ENCODE measurements around the gene MAMLD1. TPM values are rescaled to one million over a fixed set of nuclear protein-coding genes. Genes with fewer than 3 reads are reported as not detected.

The MAMLD1 gene
- polyA plus RNA-seq, 1 donor (not counting 4 experiments of a cell fraction or from before 2014, with no cell fraction given): 0.98 TPM

- Histone ChIP-seq H3K27me3 (ENCODE audit: control insufficient read depth, extremely low read depth, insufficient read depth, low read length) (no peaks in the 10 kb centered on the region), H2AFZ (ENCODE audit: control insufficient read depth, low read length) (no peak overlapping the region), H3K4me2 (ENCODE audit: control insufficient read depth, extremely low read depth, insufficient read depth, low read depth, low read length) (no peak overlapping the region), H3K4me3 (ENCODE audit: control insufficient read depth in 2 of 3, extremely low read depth in 1 of 3, insufficient read depth in 2 of 3, low read depth in 1 of 3, low read length in 3 of 3) (no peak overlapping the region), H3K36me3 (ENCODE audit: control insufficient read depth in 2 of 2, extremely low read depth in 1 of 2, insufficient read depth in 2 of 2, low read length in 2 of 2) (no peaks in the 10 kb centered on the region), H3K27ac (ENCODE audit: control insufficient read depth, insufficient read depth, low read length) (no peak overlapping the region), H3K9me1 (ENCODE audit: control insufficient read depth, extremely low read depth, insufficient read depth, low read length) (no peaks in the 10 kb centered on the region), H3K4me1 (ENCODE audit: control insufficient read depth, extremely low read depth, insufficient read depth, low read length) (peaks cover 4% of the 10 kb centered on the region), H3K9ac (ENCODE audit: control insufficient read depth, extremely low read depth, insufficient read depth, low read length) (no peak overlapping the region), H4K20me1 (ENCODE audit: control insufficient read depth, extremely low read depth, insufficient read depth, low read length) (no peaks in the 10 kb centered on the region), H3K79me2 (ENCODE audit: control insufficient read depth, insufficient read depth, low read length) (no peaks in the 10 kb centered on the region), H3K9me3 (ENCODE audit: control insufficient read depth, low read depth, low read length) (no peaks in the 10 kb centered on the region)
- TF ChIP-seq EZH2 (IDR thresholded peaks at IDR 0.05; ENCODE audit: low read length) (no peak), CTCF (optimal IDR thresholded peaks at IDR 0.05 in 1 of 3, IDR thresholded peaks at IDR 0.05 in 1 of 3, conservative IDR thresholded peaks at IDR 0.05 in 1 of 3; ENCODE audit: extremely low read depth in 1 of 3, insufficient read depth in 2 of 3, low read length in 3 of 3) (peak; percentile 69 to 77 (median 72))
- FAIRE-seq (peak; percentile 53), DNase-seq (ENCODE audit: low read depth, low spot score) (peak; percentile 15)
- dilution Hi-C loops (cut with MboI; ENCODE audit: extremely low pct_ligation_motif_present, low sequenced_read_pairs): no loop called here
Observed at GRCh38 chrX:150486011-150486410, 122.9 kb downstream of the MAMLD1 start.

DNA sequence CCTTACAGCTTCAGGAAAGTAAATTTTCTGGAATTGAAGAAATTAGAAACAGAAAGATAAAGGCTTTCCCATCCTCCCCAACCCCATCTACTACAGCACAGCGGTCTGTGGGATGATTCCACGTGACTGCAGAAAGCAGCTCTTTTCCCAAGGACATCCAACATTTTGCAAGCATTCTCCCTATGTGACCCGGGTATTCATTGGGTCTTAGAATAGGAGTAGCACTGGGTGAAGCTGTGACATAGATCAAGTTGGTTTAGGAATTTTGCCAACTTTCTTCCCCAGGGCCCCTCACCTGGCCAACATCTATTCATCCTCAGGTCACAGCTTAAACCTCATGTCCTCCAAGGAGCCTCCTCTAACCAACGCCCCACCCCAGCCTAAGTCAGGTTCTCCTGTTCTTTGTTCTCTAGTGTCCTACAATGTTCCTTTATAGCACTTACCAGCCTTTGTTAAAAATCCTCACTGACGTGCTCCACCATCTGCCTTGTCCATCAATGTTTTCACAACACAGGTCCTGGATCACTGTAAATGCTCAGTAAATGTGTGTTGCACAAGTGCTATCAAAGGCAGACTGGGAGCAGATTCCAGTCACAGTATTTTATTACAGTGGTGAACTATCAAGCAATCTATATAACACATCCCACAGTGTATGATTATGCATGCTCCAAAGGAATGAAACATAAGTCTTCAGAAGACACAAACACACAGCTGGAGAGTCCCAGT is 124.4 kb downstream of the MAMLD1 start:
- Histone ChIP-seq H2AFZ (ENCODE audit: control insufficient read depth, low read length) (no peak overlapping the region), H3K9me3 (ENCODE audit: control insufficient read depth, low read depth, low read length) (no peaks in the 10 kb centered on the region), H3K27ac (ENCODE audit: control insufficient read depth, insufficient read depth, low read length) (no peak overlapping the region), H3K9ac (ENCODE audit: control insufficient read depth, extremely low read depth, insufficient read depth, low read length) (no peak overlapping the region), H4K20me1 (ENCODE audit: control insufficient read depth, extremely low read depth, insufficient read depth, low read length) (no peaks in the 10 kb centered on the region), H3K79me2 (ENCODE audit: control insufficient read depth, insufficient read depth, low read length) (no peaks in the 10 kb centered on the region), H3K27me3 (ENCODE audit: control insufficient read depth, extremely low read depth, insufficient read depth, low read length) (no peaks in the 10 kb centered on the region), H3K9me1 (ENCODE audit: control insufficient read depth, extremely low read depth, insufficient read depth, low read length) (no peaks in the 10 kb centered on the region), H3K4me2 (ENCODE audit: control insufficient read depth, extremely low read depth, insufficient read depth, low read depth, low read length) (no peak overlapping the region), H3K36me3 (ENCODE audit: control insufficient read depth in 2 of 2, extremely low read depth in 1 of 2, insufficient read depth in 2 of 2, low read length in 2 of 2) (no peaks in the 10 kb centered on the region), H3K4me1 (ENCODE audit: control insufficient read depth, extremely low read depth, insufficient read depth, low read length) (peaks cover 4% of the 10 kb centered on the region), H3K4me3 (ENCODE audit: control insufficient read depth in 2 of 3, extremely low read depth in 1 of 3, insufficient read depth in 2 of 3, low read depth in 1 of 3, low read length in 3 of 3) (no peak overlapping the region)
- no peak for TF ChIP-seq EZH2 (IDR thresholded peaks at IDR 0.05; ENCODE audit: low read length)
- TF ChIP-seq CTCF (optimal IDR thresholded peaks at IDR 0.05 in 1 of 3, IDR thresholded peaks at IDR 0.05 in 1 of 3, conservative IDR thresholded peaks at IDR 0.05 in 1 of 3; ENCODE audit: extremely low read depth in 1 of 3, insufficient read depth in 2 of 3, low read length in 3 of 3): no peak
- FAIRE-seq (no peak), DNase-seq (ENCODE audit: low read depth, low spot score) (no peak)
- dilution Hi-C loops (cut with MboI; ENCODE audit: extremely low pct_ligation_motif_present, low sequenced_read_pairs): no loop called here

Measured in keratinocyte (primary cell).